Endothelial cell of umbilical vein (primary cell): Measurements from ENCODE around the gene PNMA8A. TPM values are rescaled to one million over a fixed set of nuclear protein-coding genes. Genes with fewer than 3 reads are reported as not detected.

ENCODE experiments used
- BruUV-seq: library from RNA; stranded (reverse); fragments of 400-500 nt; replicated peaks from 2 replicates; lab custom pipeline; 2021; lab: Mats Ljungman, UMichigan
- CTCF ChIA-PET: fragments of 300-600, 350-600 bp; sonication (Branson Sonifier 250); formaldehyde crosslinking; loops from one replicate; lab custom pipeline; 2021; ENCODE audit warnings: antibody characterized with exemption, inconsistent platforms; lab: Charles Lee
- POLR2A ChIA-PET: fragments of 300-600, 350-600 bp; sonication (Branson Sonifier 250); formaldehyde crosslinking; loops from one replicate; lab custom pipeline; 2021; ENCODE audit warnings: antibody characterized with exemption, inconsistent platforms; lab: Charles Lee
- DNase-seq: peaks from one replicate; pipeline ENCODE4 v3.0.0-alpha.2; 2011; ENCODE audit warnings: low read depth, low spot score
- FAIRE-seq: peaks from 2 replicates; lab custom pipeline; 2011; peaks lifted over from hg19 to GRCh38; lab: Jason Lieb, UNC
- H2AFZ ChIP-seq: 2 replicates; pipeline ENCODE4 v1.6.0; 2012; ENCODE audit warnings: low read depth, low read length, control low read depth, inconsistent platforms
- H3K27ac ChIP-seq: 2 replicates; pipeline ENCODE4 v1.5.1; 2011; ENCODE audit warnings: low read depth, mild to moderate bottlenecking, control low read depth, low read length, moderate library complexity; ENCODE audit not compliant: insufficient read depth
- H3K27me3 ChIP-seq, 2 experiments: 2 replicates each; pipeline versions ENCODE4 v1.6.0 to v1.6.1; 2011; ENCODE audit warnings: low read length in 2 of 2, mixed read lengths in 1 of 2; ENCODE audit not compliant: control insufficient read depth in 2 of 2, insufficient read depth in 2 of 2
- H3K36me3 ChIP-seq, 2 experiments: 2 replicates in 1 of 2; 3 replicates in 1 of 2; pipeline ENCODE4 v1.5.1; 2011; ENCODE audit warnings: low read length in 2 of 2, mild to moderate bottlenecking in 1 of 2, moderate library complexity in 1 of 2; ENCODE audit not compliant: control insufficient read depth in 2 of 2, insufficient read depth in 2 of 2; ENCODE audit errors: extremely low read depth in 1 of 2
- H3K4me1 ChIP-seq: 3 replicates; pipeline ENCODE4 v1.5.1; 2011; ENCODE audit warnings: mild to moderate bottlenecking, low read length; ENCODE audit not compliant: control insufficient read depth, insufficient read depth; ENCODE audit errors: extremely low read depth
- H3K4me2 ChIP-seq: 2 replicates; pipeline ENCODE4 v1.6.1; 2011; ENCODE audit warnings: low read length, control low read depth, mixed read lengths; ENCODE audit not compliant: insufficient read depth
- H3K4me3 ChIP-seq, 3 experiments: fragments of 200-600 bp in 1 of 3; sonication (generic), shearing (Covaris generic) in 1 of 3; replicated peaks in 1 of 3; 2 replicates each; pipeline ENCODE4 v1.5.1; 2011 to 2016; ENCODE audit warnings: control low read depth in 3 of 3, low read length in 3 of 3, mild to moderate bottlenecking in 2 of 3, inconsistent platforms in 1 of 3, low read depth in 1 of 3, moderate library complexity in 1 of 3; ENCODE audit not compliant: insufficient read depth in 1 of 3
- H3K79me2 ChIP-seq: 2 replicates; pipeline ENCODE4 v1.6.0; 2012; ENCODE audit warnings: low read length, inconsistent platforms; ENCODE audit not compliant: control insufficient read depth, insufficient read depth
- H3K9ac ChIP-seq: replicated peaks from 2 replicates; pipeline ENCODE3; 2011; ENCODE audit warnings: low read length, control low read depth; ENCODE audit not compliant: insufficient read depth; ENCODE audit errors: extremely low read depth
- H3K9me1 ChIP-seq: replicated peaks from 3 replicates; pipeline ENCODE4 v1.6.0; 2011; ENCODE audit warnings: mild to moderate bottlenecking, low read length; ENCODE audit not compliant: control insufficient read depth, insufficient read depth; ENCODE audit errors: extremely low read depth
- H3K9me3 ChIP-seq: replicated peaks from 2 replicates; pipeline ENCODE4 v1.5.1; 2012; ENCODE audit warnings: low read length, inconsistent platforms; ENCODE audit not compliant: control insufficient read depth, insufficient read depth
- H4K20me1 ChIP-seq: replicated peaks from 2 replicates; pipeline ENCODE3; 2011; ENCODE audit warnings: mild to moderate bottlenecking, low read length; ENCODE audit not compliant: control insufficient read depth, insufficient read depth; ENCODE audit errors: extremely low read depth
- EZH2 ChIP-seq: IDR thresholded peaks from 2 replicates; pipeline ENCODE4 v1.6.1; 2012; ENCODE audit warnings: borderline replicate concordance, low read depth, mild to moderate bottlenecking, moderate library complexity, low read length, inconsistent platforms; ENCODE audit not compliant: severe bottlenecking
- FOS ChIP-seq: IDR thresholded peaks from 2 replicates; pipeline ENCODE4 v1.6.1; 2011; ENCODE audit warnings: mild to moderate bottlenecking, low read length, moderate library complexity, borderline replicate concordance; ENCODE audit not compliant: insufficient read depth
- GATA2 ChIP-seq: IDR thresholded peaks from 2 replicates; pipeline ENCODE4 v1.7.0; 2011; ENCODE audit warnings: low read depth, mild to moderate bottlenecking, moderate library complexity, mixed read lengths, low read length; ENCODE audit not compliant: insufficient read length, insufficient read depth
- JUN ChIP-seq: IDR thresholded peaks from 2 replicates; pipeline ENCODE4 v1.6.1; 2011; ENCODE audit warnings: borderline replicate concordance, low read depth; ENCODE audit not compliant: insufficient read length, insufficient read depth
- MYC ChIP-seq: IDR thresholded peaks from one replicate; pipeline ENCODE4 v1.6.1; 2011; ENCODE audit warnings: mild to moderate bottlenecking, low read depth, low read length
- POLR2A ChIP-seq: IDR thresholded peaks from 2 replicates; pipeline ENCODE4 v1.6.1; 2012; ENCODE audit warnings: low read depth, mild to moderate bottlenecking, control low read depth, low read length
- POLR2AphosphoS5 ChIP-seq: IDR thresholded peaks from 2 replicates; pipeline ENCODE4 v1.6.1; 2012; ENCODE audit warnings: low read depth, mild to moderate bottlenecking, control low read depth, low read length, moderate library complexity; ENCODE audit not compliant: insufficient read depth
- dilution Hi-C: fragments of 300-500 bp; cut with MboI; formaldehyde crosslinking; loops from one replicate; pipeline ENCODE4 v1.15.0; 2019; ENCODE audit warnings: low sequenced_read_pairs; ENCODE audit not compliant: extremely low pct_ligation_motif_present
- intact Hi-C: fragments of 100-400 bp; cut with micrococcal nuclease; formaldehyde crosslinking; loops from one replicate; pipeline ENCODE4 v1.10.0; 2022
- polyA plus RNA-seq, 4 experiments: library from polyadenylated mRNA; depleted of rRNA in 3 of 4; stranded (reverse) in 3 of 4; unstranded in 1 of 4; fragments of >200 nt; gene quantifications; 2 replicates each; pipeline versions ENCODE4 v1.2.1 to v1.2.3, GENCODE V29; 2011 to 2012; ENCODE audit warnings: missing spikeins in 1 of 4
- total RNA-seq: library from RNA; stranded (reverse); gene quantifications from 2 replicates; pipeline ENCODE4 v1.2.3, GENCODE V29; 2021
- TF ChIP-seq, protein P1 (sequence below): IDR thresholded peaks from 2 replicates; pipeline ENCODE4 v1.6.1; 2011; ENCODE audit not compliant: insufficient read depth, insufficient read length
- TF ChIP-seq, protein P2 (sequence below), 2 donors: IDR thresholded peaks; 1 replicate in 1 of 2; 2 replicates in 1 of 2; pipeline ENCODE4 v1.5.1; 2011; ENCODE audit warnings: low read length in 2 of 2, mild to moderate bottlenecking in 2 of 2, moderate library complexity in 2 of 2, control low read depth in 1 of 2, inconsistent platforms in 1 of 2, low read depth in 1 of 2; ENCODE audit not compliant: insufficient read depth in 1 of 2; ENCODE audit errors: extremely low read depth in 1 of 2

PNMA8A gene
- total and polyA plus RNA-seq, 2 donors (not counting 3 experiments of a cell fraction or from before 2014, with no cell fraction given) = 0.25 to 0.27 TPM

DNA sequence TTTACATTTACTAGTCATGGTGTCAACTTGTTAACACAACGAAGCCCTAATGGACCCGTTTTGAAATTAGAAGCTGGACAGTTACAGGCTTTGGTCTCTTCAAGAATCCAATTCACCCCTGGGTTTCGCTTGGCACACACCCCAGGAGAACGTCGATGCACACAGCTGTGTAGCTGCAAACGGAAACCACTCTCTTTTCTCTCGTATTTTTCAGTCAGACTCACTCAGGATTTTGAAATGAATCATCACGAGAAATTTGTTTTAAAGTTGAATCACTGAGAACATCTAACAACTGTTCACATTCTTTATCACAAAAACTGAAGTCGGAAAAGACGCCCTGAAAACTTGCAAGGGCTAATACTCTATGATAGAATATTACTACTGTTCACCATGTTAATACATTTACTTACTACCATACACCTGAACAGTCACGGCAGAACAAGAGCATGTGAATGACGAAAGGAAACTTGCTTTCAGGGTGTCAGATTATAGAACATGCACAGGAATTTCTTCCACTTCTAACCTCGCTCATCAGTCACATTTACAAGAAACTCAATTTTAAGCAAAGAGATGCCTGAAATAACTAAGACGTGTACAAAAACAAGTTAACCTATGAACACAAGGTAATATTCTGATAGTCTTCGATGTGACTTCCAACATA lies 4.7 kb downstream of the PNMA8A start:
- Histone ChIP-seq H4K20me1 (no peaks in the 10 kb centered on the region), H3K4me3 (no peak overlapping the region), H3K9me3 (no peaks in the 10 kb centered on the region), H3K9ac (no peak overlapping the region), H3K36me3 (no peaks in the 10 kb centered on the region), H3K9me1 (no peaks in the 10 kb centered on the region), H3K79me2 (no peaks in the 10 kb centered on the region), H3K27ac (no peak overlapping the region), H3K4me1 (no peaks in the 10 kb centered on the region), H3K4me2 (no peak overlapping the region), H2AFZ (no peak overlapping the region), H3K27me3 (peaks cover 0 to 2% of the 10 kb centered on the region in 2 experiments)
- BruUV-seq = no TSS peak
- ChIA-PET CTCF (interaction anchor here (1.2 kb wide), 1 partner anchor 9 kb away, joined by 3 read pairs; no protein-coding TSS in a partner anchor), POLR2A (no interaction called here)
- FAIRE-seq = no peak
- intact Hi-C loops (no loop called here), dilution Hi-C loops (no loop called here)
- DNase-seq = no peak
- TF ChIP-seq POLR2AphosphoS5 (no peak), FOS (no peak), JUN (no peak), GATA2 (no peak), POLR2A (no peak), MYC (no peak), EZH2 (no peak)
- TF ChIP-seq, protein P1, sequence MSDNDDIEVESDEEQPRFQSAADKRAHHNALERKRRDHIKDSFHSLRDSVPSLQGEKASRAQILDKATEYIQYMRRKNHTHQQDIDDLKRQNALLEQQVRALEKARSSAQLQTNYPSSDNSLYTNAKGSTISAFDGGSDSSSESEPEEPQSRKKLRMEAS = no peak
- TF ChIP-seq, protein P2, sequence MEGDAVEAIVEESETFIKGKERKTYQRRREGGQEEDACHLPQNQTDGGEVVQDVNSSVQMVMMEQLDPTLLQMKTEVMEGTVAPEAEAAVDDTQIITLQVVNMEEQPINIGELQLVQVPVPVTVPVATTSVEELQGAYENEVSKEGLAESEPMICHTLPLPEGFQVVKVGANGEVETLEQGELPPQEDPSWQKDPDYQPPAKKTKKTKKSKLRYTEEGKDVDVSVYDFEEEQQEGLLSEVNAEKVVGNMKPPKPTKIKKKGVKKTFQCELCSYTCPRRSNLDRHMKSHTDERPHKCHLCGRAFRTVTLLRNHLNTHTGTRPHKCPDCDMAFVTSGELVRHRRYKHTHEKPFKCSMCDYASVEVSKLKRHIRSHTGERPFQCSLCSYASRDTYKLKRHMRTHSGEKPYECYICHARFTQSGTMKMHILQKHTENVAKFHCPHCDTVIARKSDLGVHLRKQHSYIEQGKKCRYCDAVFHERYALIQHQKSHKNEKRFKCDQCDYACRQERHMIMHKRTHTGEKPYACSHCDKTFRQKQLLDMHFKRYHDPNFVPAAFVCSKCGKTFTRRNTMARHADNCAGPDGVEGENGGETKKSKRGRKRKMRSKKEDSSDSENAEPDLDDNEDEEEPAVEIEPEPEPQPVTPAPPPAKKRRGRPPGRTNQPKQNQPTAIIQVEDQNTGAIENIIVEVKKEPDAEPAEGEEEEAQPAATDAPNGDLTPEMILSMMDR (IDR thresholded peaks at IDR 0.05; ENCODE audit: extremely low read depth in 1 of 2, insufficient read depth in 1 of 2, low read depth in 1 of 2, low read length in 2 of 2) = no peak
